Measurements from ENCODE around the gene HOXA1.

Gene HOXA1

DNA sequence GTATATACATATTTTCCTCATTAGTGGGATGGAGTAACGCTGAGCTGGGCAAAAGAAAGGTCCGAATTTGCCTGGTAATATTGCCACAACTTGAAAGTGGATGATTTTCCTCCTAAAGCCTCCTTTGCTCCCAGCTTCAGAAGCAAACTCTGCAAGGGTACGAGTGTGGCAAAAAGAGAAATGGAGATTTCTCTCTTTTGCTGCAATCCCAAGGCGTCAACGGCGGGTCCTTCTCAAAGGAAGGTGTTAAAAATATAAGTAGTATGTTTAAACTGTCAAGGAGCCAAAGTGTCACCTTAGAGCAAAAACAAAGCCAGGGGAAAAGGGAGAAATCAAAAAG is 19.1 kb upstream of the HOXA1 start:
- Mint-ChIP-seq H3K4me1 (ENCODE audit: low read depth) (no peaks in the 10 kb centered on the region), H3K27ac (no peak overlapping the region), H3K36me3 (ENCODE audit: low read depth) (no peaks in the 10 kb centered on the region), H3K27me3 (peaks cover 6% of the 10 kb centered on the region), H3K4me3 (no peak overlapping the region), H3K9me3 (no peaks in the 10 kb centered on the region)

DNA sequence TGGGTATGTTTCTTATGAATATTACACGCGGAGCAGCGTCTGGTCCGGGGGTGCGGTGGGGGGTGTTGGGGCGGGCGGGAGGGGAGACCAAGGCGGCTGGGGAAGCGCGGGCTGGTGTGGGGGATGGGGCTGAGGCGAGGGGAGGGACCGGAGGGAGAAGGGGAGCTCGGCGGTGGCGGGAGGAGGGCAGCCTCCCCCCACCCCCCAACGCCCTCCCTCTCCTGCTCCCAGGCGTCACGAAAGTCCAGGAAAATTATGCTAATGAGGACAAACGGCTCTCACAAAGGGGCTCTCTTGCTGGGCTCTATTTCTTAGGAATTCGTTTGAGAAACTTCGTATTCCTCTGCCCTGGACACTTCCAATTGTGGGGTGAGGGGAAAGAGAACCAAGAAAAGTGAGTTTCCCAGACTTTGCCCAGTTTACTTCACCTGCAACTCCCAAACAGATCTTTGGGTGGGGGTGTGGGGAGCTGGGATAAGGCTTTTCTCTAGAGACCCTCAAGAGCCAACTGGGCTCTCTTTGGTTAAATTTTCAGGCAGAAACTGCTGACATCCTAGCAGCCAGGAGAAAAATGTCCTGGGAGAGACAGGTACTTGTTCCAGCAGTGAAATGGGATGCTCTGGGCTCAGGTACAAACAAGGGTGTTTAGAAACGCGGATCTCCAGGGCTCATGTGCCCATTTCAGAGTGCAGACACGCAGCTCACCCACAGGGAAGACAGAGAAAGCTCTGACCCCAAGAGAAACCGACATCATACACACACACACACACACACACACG is 18.4 kb upstream of the HOXA1 start:
- H3K27me3 Mint-ChIP-seq: peaks cover 6% of the 10 kb centered on the region
- no peak overlapping the region for H3K27ac Mint-ChIP-seq
- no peaks in the 10 kb centered on the region for H3K36me3 Mint-ChIP-seq (ENCODE audit: low read depth)
- no peaks in the 10 kb centered on the region for H3K9me3 Mint-ChIP-seq
- H3K4me3 Mint-ChIP-seq: no peak overlapping the region
- no peaks in the 10 kb centered on the region for H3K4me1 Mint-ChIP-seq (ENCODE audit: low read depth)

DNA sequence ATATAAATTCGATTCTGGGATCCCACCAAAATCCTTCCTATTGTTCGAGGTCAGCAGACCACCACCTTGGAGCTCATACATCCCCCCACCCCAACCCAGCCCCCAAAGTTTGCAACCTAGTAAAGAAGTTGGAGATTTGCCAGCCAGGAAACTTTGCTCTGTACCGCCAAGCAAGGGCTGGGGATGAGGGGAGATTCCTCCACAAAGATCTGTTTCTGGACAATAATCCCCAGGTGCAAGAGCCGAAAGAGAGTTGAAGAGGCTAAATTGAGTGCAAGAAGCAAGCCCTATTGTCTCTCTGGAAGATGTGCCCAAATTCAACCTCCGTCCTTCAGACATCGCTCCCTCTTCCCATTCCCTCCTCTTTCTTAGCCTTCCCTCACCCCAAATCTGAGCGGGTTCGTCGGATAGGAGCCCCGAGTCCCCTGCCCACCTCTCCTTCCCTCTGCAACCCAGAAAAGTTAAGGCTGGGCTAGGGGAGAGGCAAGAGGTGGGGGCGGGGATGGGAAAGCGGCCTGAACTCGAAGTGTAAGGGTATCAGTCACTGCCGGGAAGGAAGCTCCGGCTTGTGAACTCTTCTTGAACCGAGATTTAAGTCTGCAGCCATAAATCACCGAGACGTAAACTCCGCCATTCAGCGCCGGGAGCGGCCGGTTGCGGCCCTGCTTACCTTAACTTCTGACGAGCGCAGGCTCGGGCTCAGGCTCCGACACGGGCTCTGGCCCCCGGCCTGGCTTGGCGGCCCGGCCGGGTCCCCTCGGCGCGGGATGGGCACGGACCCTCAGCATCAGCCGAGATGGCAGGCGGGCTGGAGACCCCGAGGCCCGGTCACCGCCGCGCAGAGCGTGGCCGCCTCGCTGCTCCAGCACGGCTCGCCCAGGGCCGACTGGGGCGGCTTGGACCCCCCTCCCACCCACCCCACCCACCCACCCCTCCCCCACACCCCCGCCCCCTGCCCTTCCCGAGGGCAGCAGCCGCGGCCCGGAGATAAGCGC is 17.5 kb upstream of the HOXA1 start:
- Mint-ChIP-seq H3K9me3 (no peaks in the 10 kb centered on the region), H3K4me3 (no peak overlapping the region), H3K36me3 (ENCODE audit: low read depth) (no peaks in the 10 kb centered on the region), H3K4me1 (ENCODE audit: low read depth) (no peaks in the 10 kb centered on the region), H3K27ac (no peak overlapping the region), H3K27me3 (peaks cover 5% of the 10 kb centered on the region)

DNA sequence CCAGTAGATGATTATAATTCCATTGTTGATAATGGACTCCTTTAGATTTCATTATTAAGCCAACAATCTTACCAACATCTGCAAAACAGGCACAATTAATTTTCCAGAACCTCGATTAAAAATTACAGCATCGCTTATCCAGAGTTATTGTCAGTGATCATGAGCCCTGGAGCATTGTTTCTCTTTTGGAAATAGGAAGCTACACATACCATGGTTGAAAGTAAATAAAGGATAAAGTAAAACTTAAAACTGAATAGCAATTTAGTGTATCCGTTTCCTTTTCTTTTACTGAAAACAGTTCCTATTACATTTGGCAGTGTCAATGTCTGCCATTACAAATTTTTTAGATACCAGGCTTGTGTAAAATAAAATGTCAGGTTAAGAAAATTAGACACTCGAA is 16.6 kb upstream of the HOXA1 start:
- Mint-ChIP-seq H3K36me3 (ENCODE audit: low read depth) (no peaks in the 10 kb centered on the region), H3K27me3 (no peaks in the 10 kb centered on the region), H3K4me1 (ENCODE audit: low read depth) (no peaks in the 10 kb centered on the region), H3K9me3 (no peaks in the 10 kb centered on the region), H3K27ac (no peak overlapping the region), H3K4me3 (no peak overlapping the region)

DNA sequence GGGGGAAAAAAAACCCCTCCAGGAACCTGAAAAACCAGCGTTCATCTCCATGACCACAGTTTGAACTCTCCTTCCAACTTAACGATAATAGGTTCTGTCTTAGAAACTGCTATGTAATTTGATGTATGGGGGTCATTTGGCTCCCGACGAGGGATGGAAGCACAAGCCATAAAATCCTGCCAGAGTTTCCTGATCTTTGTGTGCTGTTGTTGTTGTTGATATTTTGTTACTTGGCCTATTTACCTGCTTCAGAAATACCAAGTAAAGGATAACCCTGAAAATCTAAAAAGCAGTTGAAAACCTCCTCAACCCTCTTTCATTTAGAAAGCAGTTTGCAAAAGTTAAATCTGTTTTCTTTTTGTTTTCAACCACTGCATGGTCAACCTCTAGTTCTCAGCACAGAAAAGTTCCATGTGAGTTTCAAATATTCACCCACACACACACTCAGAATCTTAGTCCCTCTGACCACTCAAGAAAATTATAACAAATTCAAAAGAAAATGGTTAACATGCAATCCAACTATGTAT is 16.0 kb upstream of the HOXA1 start:
- Mint-ChIP-seq H3K4me1 (ENCODE audit: low read depth) (no peaks in the 10 kb centered on the region), H3K27ac (no peak overlapping the region), H3K9me3 (no peaks in the 10 kb centered on the region), H3K4me3 (no peak overlapping the region), H3K36me3 (ENCODE audit: low read depth) (no peaks in the 10 kb centered on the region), H3K27me3 (no peaks in the 10 kb centered on the region)

DNA sequence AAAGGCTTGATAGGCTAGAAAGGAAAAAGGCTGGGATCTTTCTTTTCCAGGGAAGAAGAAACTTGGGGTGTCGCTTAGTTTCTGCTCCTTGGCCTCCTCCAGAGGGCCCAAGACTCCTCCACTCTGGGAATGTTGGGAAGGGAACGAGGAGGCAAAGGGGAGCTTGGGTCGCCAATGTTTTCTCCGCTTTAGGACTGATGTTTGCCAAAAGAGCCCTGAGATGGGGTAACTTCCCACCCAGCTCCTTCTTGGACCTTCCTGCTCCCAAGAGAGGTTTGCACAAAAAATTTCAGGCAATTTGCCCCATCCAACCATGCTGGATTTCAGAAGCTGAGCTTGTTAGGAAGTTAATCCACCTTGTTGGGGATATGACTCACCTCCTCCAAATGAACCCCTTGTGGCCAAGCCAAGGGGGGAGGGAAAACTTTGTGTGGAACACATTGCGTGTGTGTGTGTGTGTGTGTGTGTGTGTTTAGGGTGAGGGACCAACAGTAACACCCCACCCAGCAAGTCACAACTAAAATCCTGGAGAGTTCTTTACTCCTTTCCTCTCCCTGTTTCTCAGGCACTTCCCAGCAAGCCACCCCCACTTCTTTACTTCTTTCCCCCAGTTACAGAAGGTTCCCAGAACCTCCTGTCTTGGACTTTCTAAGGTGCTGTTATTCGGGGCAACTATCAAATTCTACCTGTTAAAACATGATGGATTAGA is 15.4 kb upstream of the HOXA1 start:
- no peaks in the 10 kb centered on the region for H3K9me3 Mint-ChIP-seq
- no peak overlapping the region for H3K27ac Mint-ChIP-seq
- no peaks in the 10 kb centered on the region for H3K4me1 Mint-ChIP-seq (ENCODE audit: low read depth)
- H3K4me3 Mint-ChIP-seq: no peak overlapping the region
- no peaks in the 10 kb centered on the region for H3K27me3 Mint-ChIP-seq
- H3K36me3 Mint-ChIP-seq (ENCODE audit: low read depth): no peaks in the 10 kb centered on the region

DNA sequence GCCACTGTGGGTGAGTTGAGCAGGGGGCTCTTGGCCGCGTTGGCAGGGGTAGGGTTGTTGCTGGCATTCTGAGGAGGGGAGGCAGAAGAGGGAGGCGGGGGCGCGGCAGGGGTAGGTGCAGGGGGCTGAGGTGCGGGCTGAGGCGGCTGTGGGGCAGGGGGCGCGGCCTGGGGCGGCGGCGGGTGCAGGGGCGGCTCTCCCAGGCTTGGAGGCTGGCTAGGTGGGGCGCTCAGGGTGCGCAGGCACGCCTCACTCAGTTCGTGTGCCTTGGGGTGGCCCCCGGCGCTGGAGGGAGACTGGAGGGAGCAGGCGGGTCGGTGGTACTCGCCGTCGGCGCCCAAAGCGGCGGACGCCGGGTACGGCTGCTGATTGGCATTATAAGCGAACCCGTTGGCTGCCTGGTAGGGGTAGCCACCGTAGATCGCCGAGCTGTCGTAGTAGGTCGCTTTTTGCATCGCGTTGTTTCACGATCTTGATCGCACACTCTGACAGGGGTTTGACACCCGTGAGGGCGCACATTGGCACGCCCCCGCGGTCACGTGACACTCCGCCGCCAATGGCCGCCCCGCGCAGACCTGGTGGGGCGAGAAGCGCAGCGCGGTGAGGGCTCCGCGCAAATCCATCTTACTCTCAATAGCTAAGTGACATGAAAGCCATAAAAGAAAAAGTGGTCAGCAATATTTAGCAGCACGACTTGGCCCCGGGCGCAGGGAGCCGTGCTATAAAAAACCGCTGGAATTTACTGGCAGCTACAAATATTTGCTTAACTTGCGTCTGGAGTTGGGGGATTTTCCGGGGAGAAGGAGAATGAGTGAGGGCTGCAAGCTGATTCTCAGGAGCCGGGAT is 14.6 kb upstream of the HOXA1 start:
- Mint-ChIP-seq H3K4me3 (no peak overlapping the region), H3K27ac (no peak overlapping the region), H3K9me3 (no peaks in the 10 kb centered on the region), H3K27me3 (peaks cover 4% of the 10 kb centered on the region), H3K4me1 (ENCODE audit: low read depth) (no peaks in the 10 kb centered on the region), H3K36me3 (ENCODE audit: low read depth) (no peaks in the 10 kb centered on the region)

DNA sequence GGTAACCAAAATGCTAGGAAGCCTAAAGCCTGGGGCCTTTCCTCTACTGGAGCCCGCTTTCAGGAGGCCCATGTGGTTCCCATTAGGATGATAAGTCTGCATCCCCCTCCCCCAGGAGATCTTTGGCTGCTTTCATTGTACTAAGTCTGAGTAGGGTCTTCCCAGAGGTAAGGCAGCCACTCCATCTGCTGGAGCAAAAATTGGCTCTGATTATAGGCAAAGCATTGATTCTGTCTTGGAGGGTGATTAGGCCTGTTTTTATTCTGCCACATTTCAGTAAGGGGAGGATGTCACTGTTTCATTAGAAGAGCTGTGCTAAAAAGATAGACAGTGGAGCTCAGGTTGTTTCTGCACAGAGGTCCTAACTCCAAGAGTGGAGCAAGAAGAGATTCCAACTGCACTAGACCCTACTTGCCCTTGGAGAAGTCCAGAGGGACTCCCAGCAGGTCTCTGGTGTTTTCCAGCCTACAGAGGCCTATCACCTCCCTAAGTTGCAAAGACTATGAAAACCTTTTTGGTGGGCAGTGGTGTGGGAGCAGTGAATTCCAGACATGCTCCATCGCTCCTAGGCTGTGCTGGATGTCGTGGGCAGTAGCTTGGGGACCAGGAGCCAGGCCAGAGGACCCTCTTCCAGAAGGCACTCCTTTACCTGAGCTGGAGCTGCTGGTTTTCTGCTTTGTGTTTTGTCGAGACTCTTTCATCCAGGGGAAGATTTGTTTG is 13.8 kb upstream of the HOXA1 start:
- peaks cover 12% of the 10 kb centered on the region for H3K27me3 Mint-ChIP-seq
- no peak overlapping the region for H3K4me3 Mint-ChIP-seq
- H3K27ac Mint-ChIP-seq: no peak overlapping the region
- H3K4me1 Mint-ChIP-seq (ENCODE audit: low read depth): no peaks in the 10 kb centered on the region
- no peaks in the 10 kb centered on the region for H3K36me3 Mint-ChIP-seq (ENCODE audit: low read depth)
- no peaks in the 10 kb centered on the region for H3K9me3 Mint-ChIP-seq

DNA sequence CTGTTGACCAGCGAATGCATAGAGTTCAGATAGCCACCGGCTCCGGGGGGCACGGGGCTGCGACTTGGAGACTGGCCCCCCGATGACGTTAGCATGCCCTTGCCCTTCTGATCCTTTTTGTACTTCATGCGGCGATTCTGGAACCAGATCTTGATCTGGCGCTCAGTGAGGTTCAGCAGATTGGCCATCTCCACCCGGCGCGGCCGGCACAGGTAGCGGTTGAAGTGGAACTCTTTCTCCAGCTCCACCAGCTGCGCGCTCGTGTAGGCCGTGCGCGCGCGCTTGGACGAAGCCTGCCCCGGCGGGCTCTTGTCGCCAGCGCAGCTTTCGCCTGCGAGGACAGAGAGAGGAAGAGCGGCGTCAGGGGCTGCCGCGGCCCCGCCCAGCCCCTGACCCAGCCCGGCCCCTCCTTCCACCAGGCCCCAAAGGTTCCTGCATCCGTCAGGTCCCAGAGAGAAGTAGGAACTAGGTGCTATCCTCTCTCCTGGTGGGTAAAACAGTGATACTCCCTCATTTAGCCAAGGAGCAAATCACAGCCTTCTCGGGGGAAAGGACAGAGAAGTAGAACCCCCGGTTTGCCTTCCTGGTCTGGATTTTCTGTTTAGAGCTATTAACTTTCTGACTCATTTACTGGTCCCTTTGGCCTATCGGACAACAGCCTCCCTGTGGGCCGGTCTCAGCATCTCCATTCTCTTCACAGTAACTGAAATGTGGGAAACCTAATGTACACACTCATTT is 12.8 kb upstream of the HOXA1 start:
- Mint-ChIP-seq H3K27ac (no peak overlapping the region), H3K36me3 (ENCODE audit: low read depth) (peaks cover 4% of the 10 kb centered on the region), H3K9me3 (no peaks in the 10 kb centered on the region), H3K4me1 (ENCODE audit: low read depth) (no peaks in the 10 kb centered on the region), H3K27me3 (peaks cover 22% of the 10 kb centered on the region), H3K4me3 (no peak overlapping the region)

DNA sequence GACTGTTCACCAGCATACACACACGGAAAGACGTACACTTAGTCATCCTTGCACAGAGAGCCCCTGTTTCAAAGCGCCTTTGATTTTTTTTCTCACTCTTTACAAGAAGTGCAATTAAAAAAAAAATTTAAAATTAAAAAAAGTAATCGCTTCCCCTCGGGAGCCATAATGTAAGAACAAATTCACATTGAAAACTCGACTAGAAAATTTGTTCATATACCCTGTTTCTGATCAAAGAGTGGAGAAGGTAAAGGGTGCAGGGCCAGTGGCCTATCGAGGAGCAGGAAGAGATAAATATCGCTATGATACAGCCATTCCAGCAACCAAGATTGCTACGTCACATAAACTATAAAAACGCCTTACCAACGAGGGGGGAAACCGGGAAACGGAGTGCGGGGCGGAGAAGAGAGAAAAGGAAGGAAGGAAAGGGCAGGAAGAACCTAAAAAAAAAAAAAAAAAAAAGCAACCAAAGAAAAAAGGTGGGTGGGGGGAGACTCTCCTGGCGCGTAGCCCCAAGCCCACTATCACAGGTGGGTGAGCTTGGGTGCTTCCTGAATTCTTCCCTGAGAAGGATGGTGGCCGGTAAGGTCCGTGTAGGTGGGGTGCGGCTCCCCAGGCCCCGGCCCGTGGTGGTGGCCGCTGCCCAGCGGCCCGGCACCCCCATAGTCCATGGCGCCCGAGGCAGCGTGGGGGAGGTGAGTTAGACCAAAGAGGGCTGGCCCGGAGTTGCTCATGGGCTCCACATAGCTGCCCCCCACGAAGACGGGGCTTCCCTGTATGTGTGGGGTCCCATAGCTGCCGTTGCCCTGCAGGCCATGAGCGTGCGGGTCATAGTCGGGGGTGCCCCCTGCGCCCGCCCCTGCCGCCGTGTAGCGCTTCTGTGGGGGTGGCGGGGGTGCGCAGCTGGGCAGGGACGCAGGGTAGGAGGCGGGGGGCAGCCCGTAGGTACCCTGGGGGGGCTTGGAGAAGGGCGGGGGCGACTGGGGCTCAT is 11.9 kb upstream of the HOXA1 start:
- peaks cover 31% of the 10 kb centered on the region for H3K27me3 Mint-ChIP-seq
- H3K4me3 Mint-ChIP-seq: no peak overlapping the region
- peaks cover 6% of the 10 kb centered on the region for H3K4me1 Mint-ChIP-seq (ENCODE audit: low read depth)
- peaks cover 4% of the 10 kb centered on the region for H3K36me3 Mint-ChIP-seq (ENCODE audit: low read depth)
- H3K9me3 Mint-ChIP-seq: no peaks in the 10 kb centered on the region
- H3K27ac Mint-ChIP-seq: no peak overlapping the region

DNA sequence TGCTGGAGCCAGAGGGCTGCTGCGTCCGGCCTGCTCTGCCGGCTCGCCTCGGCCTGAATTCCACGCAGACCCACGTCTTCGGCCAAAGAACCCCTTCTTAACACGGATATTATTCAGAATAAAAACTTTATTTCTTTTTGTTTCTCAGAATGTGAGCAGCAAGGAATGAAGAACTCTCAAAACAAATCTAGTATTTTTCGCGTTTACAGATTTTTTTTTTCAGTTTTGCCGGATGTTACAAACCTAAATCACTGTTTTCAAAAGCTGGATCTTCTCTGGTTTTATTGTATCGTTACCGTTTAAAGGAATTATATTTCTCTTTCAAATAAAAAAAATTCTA is 11.1 kb upstream of the HOXA1 start:
- Mint-ChIP-seq H3K9me3 (no peaks in the 10 kb centered on the region), H3K27me3 (peaks cover 37% of the 10 kb centered on the region), H3K4me3 (no peak overlapping the region), H3K36me3 (ENCODE audit: low read depth) (peaks cover 4% of the 10 kb centered on the region), H3K27ac (no peak overlapping the region), H3K4me1 (ENCODE audit: low read depth) (peaks cover 11% of the 10 kb centered on the region)

DNA sequence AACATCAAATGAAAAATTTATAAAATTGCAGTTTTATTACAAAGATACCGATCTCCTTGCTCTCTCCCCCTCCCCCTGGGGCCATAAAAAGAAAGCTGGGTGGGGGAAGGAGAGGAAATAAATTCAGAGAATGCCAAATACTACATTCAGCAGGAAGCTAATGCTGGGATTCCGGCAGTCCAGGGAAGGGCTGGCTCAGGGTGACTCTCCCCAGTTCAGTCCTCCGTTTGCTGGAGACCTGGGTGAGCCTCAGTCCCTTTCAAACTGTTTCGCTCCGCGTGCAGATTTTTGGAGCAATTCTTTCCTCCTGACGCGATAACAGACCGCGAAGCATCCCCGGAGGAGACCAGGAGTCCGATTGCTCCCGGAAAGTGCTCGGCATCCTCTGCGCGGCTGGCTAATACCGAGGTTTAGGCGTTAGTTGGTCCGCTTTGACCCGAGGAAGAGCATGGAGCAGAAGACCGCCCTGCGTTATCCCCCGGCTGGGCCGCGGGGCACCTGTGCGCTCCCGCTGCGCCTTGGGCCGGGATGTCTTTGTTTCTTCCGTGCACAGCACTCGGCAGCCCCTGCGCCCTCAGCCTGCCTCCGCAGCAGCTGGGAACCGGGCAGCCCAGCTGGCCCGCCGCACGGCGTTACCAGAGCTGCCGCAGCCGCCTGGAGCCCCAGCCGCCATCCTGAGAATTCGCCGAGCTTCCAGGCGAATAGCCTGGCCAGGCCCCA is 10.5 kb upstream of the HOXA1 start:
- H3K27ac Mint-ChIP-seq: no peak overlapping the region
- no peaks in the 10 kb centered on the region for H3K9me3 Mint-ChIP-seq
- H3K4me1 Mint-ChIP-seq (ENCODE audit: low read depth): peaks cover 14% of the 10 kb centered on the region
- H3K4me3 Mint-ChIP-seq: no peak overlapping the region
- peaks cover 43% of the 10 kb centered on the region for H3K27me3 Mint-ChIP-seq
- peaks cover 4% of the 10 kb centered on the region for H3K36me3 Mint-ChIP-seq (ENCODE audit: low read depth)
